ENCODE data around the gene CAMKMT.

Gene CAMKMT

DNA sequence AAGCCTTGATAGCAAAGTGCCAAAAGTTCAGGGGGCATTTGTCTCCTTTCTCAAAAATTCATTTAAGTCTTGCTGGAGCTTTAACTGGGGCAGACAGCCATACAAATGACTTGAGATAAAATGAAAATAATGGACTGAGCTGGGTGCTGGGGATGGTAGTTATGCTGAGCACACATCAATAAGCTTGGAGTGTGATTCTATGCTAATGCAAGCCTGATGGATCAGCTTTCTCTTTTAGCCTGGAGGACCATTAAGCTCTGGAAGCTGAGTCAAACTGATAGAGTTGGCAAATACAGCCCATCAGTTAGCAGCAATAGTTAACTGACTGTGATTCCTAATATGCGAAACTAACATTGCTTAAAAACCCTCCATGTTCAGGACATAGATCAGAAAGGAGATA lies 98.0 kb downstream of the CAMKMT start:
- no peaks in the 10 kb centered on the region for H3K9me3 ChIP-seq (ENCODE audit: low read length)
- H3K4me3 ChIP-seq (ENCODE audit: low read depth, low read length, poor library complexity, severe bottlenecking), result no peak overlapping the region
- no peaks in the 10 kb centered on the region for H4K20me1 ChIP-seq (ENCODE audit: insufficient read depth, low read length)
- H3K9ac ChIP-seq (ENCODE audit: low read length), result no peak overlapping the region
- no peaks in the 10 kb centered on the region for H3K9me2 ChIP-seq (ENCODE audit: low read depth, low read length)
- H3K79me2 ChIP-seq (ENCODE audit: insufficient read depth, low read length), result no peaks in the 10 kb centered on the region
- H3F3A ChIP-seq (ENCODE audit: insufficient read depth, low read length), result no peaks in the 10 kb centered on the region
- no peaks in the 10 kb centered on the region for H3K27me3 ChIP-seq (ENCODE audit: insufficient read depth, low read length)
- no peak overlapping the region for H2AFZ ChIP-seq (ENCODE audit: low read length)
- H3K4me2 ChIP-seq (ENCODE audit: low read length), result no peak overlapping the region
- no peaks in the 10 kb centered on the region for H3K4me1 ChIP-seq (ENCODE audit: insufficient read depth, low read length, severe bottlenecking)
- H3K27ac ChIP-seq (ENCODE audit: low read depth, low read length, poor library complexity, severe bottlenecking), result no peak overlapping the region
- no peaks in the 10 kb centered on the region for H3K36me3 ChIP-seq (ENCODE audit: insufficient read depth, low read length)
- TF ChIP-seq, protein P1, sequence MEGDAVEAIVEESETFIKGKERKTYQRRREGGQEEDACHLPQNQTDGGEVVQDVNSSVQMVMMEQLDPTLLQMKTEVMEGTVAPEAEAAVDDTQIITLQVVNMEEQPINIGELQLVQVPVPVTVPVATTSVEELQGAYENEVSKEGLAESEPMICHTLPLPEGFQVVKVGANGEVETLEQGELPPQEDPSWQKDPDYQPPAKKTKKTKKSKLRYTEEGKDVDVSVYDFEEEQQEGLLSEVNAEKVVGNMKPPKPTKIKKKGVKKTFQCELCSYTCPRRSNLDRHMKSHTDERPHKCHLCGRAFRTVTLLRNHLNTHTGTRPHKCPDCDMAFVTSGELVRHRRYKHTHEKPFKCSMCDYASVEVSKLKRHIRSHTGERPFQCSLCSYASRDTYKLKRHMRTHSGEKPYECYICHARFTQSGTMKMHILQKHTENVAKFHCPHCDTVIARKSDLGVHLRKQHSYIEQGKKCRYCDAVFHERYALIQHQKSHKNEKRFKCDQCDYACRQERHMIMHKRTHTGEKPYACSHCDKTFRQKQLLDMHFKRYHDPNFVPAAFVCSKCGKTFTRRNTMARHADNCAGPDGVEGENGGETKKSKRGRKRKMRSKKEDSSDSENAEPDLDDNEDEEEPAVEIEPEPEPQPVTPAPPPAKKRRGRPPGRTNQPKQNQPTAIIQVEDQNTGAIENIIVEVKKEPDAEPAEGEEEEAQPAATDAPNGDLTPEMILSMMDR (IDR thresholded peaks at IDR 0.05; ENCODE audit: low read length), result no peak
- no peak for TF ChIP-seq EZH2 (IDR thresholded peaks at IDR 0.05; ENCODE audit: borderline replicate concordance, low read length)

DNA sequence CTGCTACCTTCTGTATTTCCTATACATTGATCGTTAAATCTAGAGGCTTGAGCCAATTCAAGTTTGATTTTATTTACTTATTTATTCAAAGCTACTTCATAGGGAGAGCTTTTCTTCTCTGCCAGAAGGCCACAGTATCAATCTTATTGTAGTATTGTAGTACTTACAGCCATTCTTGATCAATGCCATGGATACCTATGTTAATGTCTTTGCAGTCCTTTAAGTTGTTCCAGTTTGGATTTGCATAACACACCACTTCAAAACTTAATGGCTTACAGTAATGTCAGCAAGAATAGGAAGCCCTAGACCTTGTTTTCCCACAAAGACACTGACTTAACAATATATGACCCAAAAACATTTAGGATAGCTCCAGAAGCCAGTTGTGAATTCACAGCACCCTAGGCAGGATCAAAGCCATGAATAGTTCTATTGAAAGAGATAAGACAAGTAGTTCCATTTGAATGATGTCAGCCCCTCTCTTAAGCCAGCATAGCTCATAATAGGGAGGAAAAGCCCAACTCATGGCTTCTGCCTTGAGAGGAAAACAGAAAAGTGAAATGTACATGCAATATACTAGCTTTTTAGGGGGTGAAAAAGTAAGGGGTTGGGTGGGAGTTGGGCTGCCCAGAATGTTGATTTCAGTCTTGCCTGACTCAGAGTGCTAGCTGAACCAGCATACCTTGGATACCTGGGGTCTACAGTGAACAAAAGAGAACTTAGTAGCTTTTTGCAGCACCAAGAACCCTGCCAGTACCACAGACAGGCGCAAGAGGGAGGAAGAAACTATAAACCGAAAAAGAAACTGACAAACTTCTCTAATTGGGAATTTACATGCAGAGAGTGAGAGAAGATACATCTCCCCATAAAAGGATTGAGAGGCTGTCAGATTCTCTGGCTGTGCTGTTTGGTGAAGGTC lies 101.4 kb downstream of the CAMKMT start:
- Histone ChIP-seq H3F3A (ENCODE audit: insufficient read depth, low read length) (no peaks in the 10 kb centered on the region), H3K27me3 (ENCODE audit: insufficient read depth, low read length) (no peaks in the 10 kb centered on the region), H4K20me1 (ENCODE audit: insufficient read depth, low read length) (no peaks in the 10 kb centered on the region), H3K9me2 (ENCODE audit: low read depth, low read length) (no peaks in the 10 kb centered on the region), H3K27ac (ENCODE audit: low read depth, low read length, poor library complexity, severe bottlenecking) (no peak overlapping the region), H3K36me3 (ENCODE audit: insufficient read depth, low read length) (no peaks in the 10 kb centered on the region), H3K4me3 (ENCODE audit: low read depth, low read length, poor library complexity, severe bottlenecking) (no peak overlapping the region), H3K4me2 (ENCODE audit: low read length) (no peak overlapping the region), H3K4me1 (ENCODE audit: insufficient read depth, low read length, severe bottlenecking) (no peaks in the 10 kb centered on the region), H3K79me2 (ENCODE audit: insufficient read depth, low read length) (no peaks in the 10 kb centered on the region), H3K9ac (ENCODE audit: low read length) (no peak overlapping the region), H2AFZ (ENCODE audit: low read length) (no peak overlapping the region), H3K9me3 (ENCODE audit: low read length) (no peaks in the 10 kb centered on the region)
- no peak for TF ChIP-seq EZH2 (IDR thresholded peaks at IDR 0.05; ENCODE audit: borderline replicate concordance, low read length)
- TF ChIP-seq, protein P1 (IDR thresholded peaks at IDR 0.05; ENCODE audit: low read length), result no peak

DNA sequence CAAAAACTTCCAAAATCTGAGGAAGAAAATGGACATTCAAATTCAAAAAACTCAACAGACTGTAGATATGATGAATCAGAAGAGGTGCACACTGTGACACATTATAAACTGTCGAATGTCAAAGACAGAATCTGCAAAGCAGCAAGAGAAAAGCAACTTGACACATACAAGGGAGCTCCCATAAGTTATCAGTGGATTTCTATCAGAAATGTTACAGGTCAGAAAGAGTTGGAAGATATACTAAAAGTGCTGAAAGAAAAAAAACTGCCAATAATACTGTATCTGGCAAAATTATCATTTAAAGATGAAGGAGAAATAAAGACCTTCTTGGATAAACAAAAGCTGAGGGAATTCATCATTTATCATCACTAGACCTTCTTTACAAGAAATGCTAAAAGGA lies 102.7 kb downstream of the CAMKMT start:
- no peaks in the 10 kb centered on the region for H3K79me2 ChIP-seq (ENCODE audit: insufficient read depth, low read length)
- no peak overlapping the region for H2AFZ ChIP-seq (ENCODE audit: low read length)
- no peak for TF ChIP-seq EZH2 (IDR thresholded peaks at IDR 0.05; ENCODE audit: borderline replicate concordance, low read length)
- TF ChIP-seq, protein P1 (IDR thresholded peaks at IDR 0.05; ENCODE audit: low read length), result no peak
- no peaks in the 10 kb centered on the region for H3K4me1 ChIP-seq (ENCODE audit: insufficient read depth, low read length, severe bottlenecking)
- H3K27ac ChIP-seq (ENCODE audit: low read depth, low read length, poor library complexity, severe bottlenecking), result no peak overlapping the region
- H3K36me3 ChIP-seq (ENCODE audit: insufficient read depth, low read length), result no peaks in the 10 kb centered on the region
- H3K9me3 ChIP-seq (ENCODE audit: low read length), result no peaks in the 10 kb centered on the region
- no peak overlapping the region for H3K9ac ChIP-seq (ENCODE audit: low read length)
- no peaks in the 10 kb centered on the region for H3K9me2 ChIP-seq (ENCODE audit: low read depth, low read length)
- H3F3A ChIP-seq (ENCODE audit: insufficient read depth, low read length), result no peaks in the 10 kb centered on the region
- no peak overlapping the region for H3K4me2 ChIP-seq (ENCODE audit: low read length)
- H4K20me1 ChIP-seq (ENCODE audit: insufficient read depth, low read length), result no peaks in the 10 kb centered on the region
- H3K4me3 ChIP-seq (ENCODE audit: low read depth, low read length, poor library complexity, severe bottlenecking), result no peak overlapping the region
- no peaks in the 10 kb centered on the region for H3K27me3 ChIP-seq (ENCODE audit: insufficient read depth, low read length)
